HepG2 (cell line): ENCODE results near the gene ERV3-1. TPM values are rescaled to one million over a fixed set of nuclear protein-coding genes. Genes with fewer than 3 reads are reported as not detected.
A peak's percentile ranks its signal among the peaks of the same experiment; 100 is the strongest.

ENCODE experiments used
- ARNT2 ChIP-seq: sonication (generic); formaldehyde crosslinking; IDR thresholded peaks from 2 replicates; pipeline ENCODE4 v1.8.0; 2022; ENCODE audit warnings: mild to moderate bottlenecking, low read depth, missing genetic modification reagents, moderate library complexity
- ARNTL ChIP-seq: sonication (generic); formaldehyde crosslinking; IDR thresholded peaks from 2 replicates; pipeline ENCODE4 v1.4.0; 2020; ENCODE audit warnings: mild to moderate bottlenecking, missing genetic modification reagents
- KDM5B ChIP-seq: sonication (generic); formaldehyde crosslinking; IDR thresholded peaks from 2 replicates; pipeline ENCODE4 v1.4.0; 2020; ENCODE audit warnings: missing genetic modification reagents, mild to moderate bottlenecking, borderline replicate concordance
- MAZ ChIP-seq, 2 experiments: sonication (generic) in 1 of 2; formaldehyde crosslinking in 1 of 2; IDR thresholded peaks; 2 replicates each; pipeline versions ENCODE4 v1.5.0 to v1.6.1; 2012 to 2020; ENCODE audit warnings: low read depth in 2 of 2, mild to moderate bottlenecking in 2 of 2, borderline replicate concordance in 1 of 2, improper control_type of control experiment in 1 of 2, low read length in 1 of 2, missing genetic modification reagents in 1 of 2, moderate library complexity in 1 of 2
- MED13 ChIP-seq: sonication (generic); formaldehyde crosslinking; IDR thresholded peaks from 2 replicates; pipeline ENCODE4 v1.5.0; 2020; ENCODE audit warnings: missing genetic modification reagents
- NFYB ChIP-seq: sonication (generic); formaldehyde crosslinking; IDR thresholded peaks from 2 replicates; pipeline ENCODE4 v1.4.0; 2020; ENCODE audit warnings: missing genetic modification reagents
- RFXANK ChIP-seq: IDR thresholded peaks from 2 replicates; pipeline ENCODE4 v1.6.1; 2016
- THAP7 ChIP-seq: sonication (generic); formaldehyde crosslinking; IDR thresholded peaks from 2 replicates; pipeline ENCODE4 v1.8.1; 2023; ENCODE audit warnings: mild to moderate bottlenecking, missing genetic modification reagents
- ZNF317 ChIP-seq: sonication (generic); formaldehyde crosslinking; IDR thresholded peaks from 2 replicates; pipeline ENCODE4 v1.5.0; 2020; ENCODE audit warnings: mild to moderate bottlenecking, missing genetic modification reagents
- ZNF468 ChIP-seq: sonication (generic); formaldehyde crosslinking; IDR thresholded peaks from 2 replicates; pipeline ENCODE4 v1.8.0; 2022; ENCODE audit warnings: mild to moderate bottlenecking, moderate library complexity, missing genetic modification reagents
- ZNF496 ChIP-seq: sonication (generic); formaldehyde crosslinking; IDR thresholded peaks from 2 replicates; pipeline ENCODE4 v1.8.1; 2023; ENCODE audit warnings: mild to moderate bottlenecking, moderate library complexity, missing genetic modification reagents; ENCODE audit not compliant: insufficient replicate concordance
- ZNF510 ChIP-seq: sonication (generic); formaldehyde crosslinking; IDR thresholded peaks from 2 replicates; pipeline ENCODE4 v1.4.0; 2020; ENCODE audit warnings: low read depth, mild to moderate bottlenecking, missing genetic modification reagents
- ZNF607 ChIP-seq: sonication (generic); formaldehyde crosslinking; IDR thresholded peaks from 2 replicates; pipeline ENCODE4 v1.5.1; 2020; ENCODE audit warnings: missing genetic modification reagents, mild to moderate bottlenecking, borderline replicate concordance
- ZNF746 ChIP-seq: sonication (generic); formaldehyde crosslinking; IDR thresholded peaks from 2 replicates; pipeline ENCODE4 v1.8.0; 2022; ENCODE audit warnings: mild to moderate bottlenecking, missing genetic modification reagents
- ZNF83 ChIP-seq: sonication (generic); formaldehyde crosslinking; IDR thresholded peaks from 2 replicates; pipeline ENCODE4 v1.4.0; 2020; ENCODE audit warnings: missing genetic modification reagents, mild to moderate bottlenecking, borderline replicate concordance
- polyA plus RNA-seq, 8 experiments: library from polyadenylated mRNA; depleted of rRNA in 3 of 8; stranded (reverse) in 7 of 8; unstranded in 1 of 8; fragments of >200 nt; fragmentation: Illumina TruSeq in 4 of 8; extraction: Trizol in 4 of 8; gene quantifications; 2 replicates each; pipeline versions ENCODE4 v1.2.1 to v1.2.3, GENCODE V29; 2011 to 2016; ENCODE audit warnings: low read depth in 4 of 8, missing spikeins in 1 of 8, mixed read lengths in 1 of 8; ENCODE audit not compliant: insufficient read depth in 1 of 8
- total RNA-seq, 5 experiments: library from RNA; depleted of rRNA; stranded (reverse); fragments of >200 nt; fragmentation: Illumina TruSeq; extraction: Trizol; gene quantifications; 2 replicates each; pipeline ENCODE4 v1.2.3, GENCODE V29; 2016; ENCODE audit warnings: low read depth in 1 of 5
- TF ChIP-seq, protein P1 (sequence below): sonication (generic); formaldehyde crosslinking; IDR thresholded peaks from 2 replicates; pipeline ENCODE4 v1.5.1; 2020; ENCODE audit warnings: mild to moderate bottlenecking, moderate library complexity, missing genetic modification reagents
- TF ChIP-seq, protein P2 (sequence below): sonication (generic); formaldehyde crosslinking; conservative IDR thresholded peaks from 2 replicates; pipeline ENCODE4 v1.4.0; 2020; ENCODE audit warnings: missing genetic modification reagents
- TF ChIP-seq, protein P3 (sequence below): sonication (generic); formaldehyde crosslinking; IDR thresholded peaks from 2 replicates; pipeline ENCODE4 v1.4.0; 2020; ENCODE audit warnings: mild to moderate bottlenecking, missing genetic modification reagents
- TF ChIP-seq, protein P4 (sequence below): sonication (generic); formaldehyde crosslinking; IDR thresholded peaks from 2 replicates; pipeline ENCODE4 v1.5.0; 2020; ENCODE audit warnings: missing genetic modification reagents

The ERV3-1 gene
- total and polyA plus RNA-seq, 2 of the 13 experiments (the other 11 are each of a cell fraction or from before 2014, with no cell fraction given) = 20.4 to 86.3 TPM

DNA sequence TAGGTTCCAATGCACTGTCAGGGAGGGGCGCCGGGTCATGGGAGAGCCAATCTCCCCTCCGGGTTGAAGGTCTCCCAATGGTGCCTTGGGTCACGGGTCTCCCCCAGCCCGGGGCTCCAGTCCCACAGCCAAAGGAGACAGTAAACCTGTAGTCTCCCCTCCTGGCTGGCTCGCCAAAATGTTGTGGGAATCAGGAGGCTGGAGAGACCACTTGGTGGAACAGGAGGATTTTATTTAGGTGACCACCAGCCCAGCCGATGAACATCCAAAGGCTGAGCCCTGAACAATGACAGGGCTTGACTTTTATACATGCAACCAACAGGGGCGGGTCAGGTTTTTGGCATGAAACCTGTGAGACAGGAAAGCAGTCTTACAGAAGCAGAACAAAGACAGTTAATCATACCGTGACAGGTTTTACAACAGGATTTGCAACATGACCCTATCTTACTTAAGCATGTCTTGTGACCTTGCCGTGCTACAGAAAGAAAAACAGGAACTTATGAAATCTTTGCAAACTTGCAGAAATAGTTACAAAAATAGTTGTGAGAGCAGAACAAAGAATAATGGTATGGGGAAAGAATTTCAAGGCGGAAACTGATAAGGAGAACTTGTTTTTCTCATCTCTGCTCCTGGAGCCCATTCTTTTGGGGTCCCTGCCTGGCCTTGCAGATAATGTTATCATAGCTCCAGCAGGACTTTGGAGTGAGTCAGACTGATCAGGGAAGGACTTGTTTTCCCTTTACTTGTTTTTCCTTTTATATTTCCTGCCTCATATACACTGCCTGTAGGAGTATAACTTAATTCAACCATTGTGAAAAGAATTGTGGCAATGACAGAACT, 7.1 kb downstream of the ERV3-1 start (continued):
- TF ChIP-seq, protein P1, sequence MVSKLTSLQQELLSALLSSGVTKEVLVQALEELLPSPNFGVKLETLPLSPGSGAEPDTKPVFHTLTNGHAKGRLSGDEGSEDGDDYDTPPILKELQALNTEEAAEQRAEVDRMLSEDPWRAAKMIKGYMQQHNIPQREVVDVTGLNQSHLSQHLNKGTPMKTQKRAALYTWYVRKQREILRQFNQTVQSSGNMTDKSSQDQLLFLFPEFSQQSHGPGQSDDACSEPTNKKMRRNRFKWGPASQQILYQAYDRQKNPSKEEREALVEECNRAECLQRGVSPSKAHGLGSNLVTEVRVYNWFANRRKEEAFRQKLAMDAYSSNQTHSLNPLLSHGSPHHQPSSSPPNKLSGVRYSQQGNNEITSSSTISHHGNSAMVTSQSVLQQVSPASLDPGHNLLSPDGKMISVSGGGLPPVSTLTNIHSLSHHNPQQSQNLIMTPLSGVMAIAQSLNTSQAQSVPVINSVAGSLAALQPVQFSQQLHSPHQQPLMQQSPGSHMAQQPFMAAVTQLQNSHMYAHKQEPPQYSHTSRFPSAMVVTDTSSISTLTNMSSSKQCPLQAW (CRISPR knock-in tag) = no peak
- TF ChIP-seq, protein P2, sequence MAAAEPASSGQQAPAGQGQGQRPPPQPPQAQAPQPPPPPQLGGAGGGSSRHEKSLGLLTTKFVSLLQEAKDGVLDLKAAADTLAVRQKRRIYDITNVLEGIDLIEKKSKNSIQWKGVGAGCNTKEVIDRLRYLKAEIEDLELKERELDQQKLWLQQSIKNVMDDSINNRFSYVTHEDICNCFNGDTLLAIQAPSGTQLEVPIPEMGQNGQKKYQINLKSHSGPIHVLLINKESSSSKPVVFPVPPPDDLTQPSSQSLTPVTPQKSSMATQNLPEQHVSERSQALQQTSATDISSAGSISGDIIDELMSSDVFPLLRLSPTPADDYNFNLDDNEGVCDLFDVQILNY (CRISPR knock-in tag) = no peak
- TF ChIP-seq RFXANK (CRISPR knock-in tag) (peak; percentile 54; the same call in 1 of the 2 replicates), MED13 (peak; percentile 87), ZNF468 (no peak), ZNF746 (no peak; the same call in 1 of the 2 replicates), ZNF83 (CRISPR knock-in tag) (no peak), THAP7 (no peak; the same call in 1 of the 2 replicates), ZNF317 (CRISPR knock-in tag) (no peak), ZNF607 (CRISPR knock-in tag) (peak; percentile 56; the same call in 1 of the 2 replicates), NFYB (CRISPR knock-in tag) (no peak), MAZ (IDR thresholded peaks at IDR 0.05; ENCODE audit: borderline replicate concordance, low read depth, low read length) (no peak), MAZ (CRISPR knock-in tag; IDR thresholded peaks at IDR 0.05; ENCODE audit: low read depth) (no peak), ARNTL (peak; percentile 72; the same call in 1 of the 2 replicates), ZNF496 (no peak), KDM5B (CRISPR knock-in tag) (no peak), ARNT2 (peak; percentile 38; the same call in 1 of the 2 replicates), ZNF510 (CRISPR knock-in tag) (0 out of 2 replicates have a peak, but pooled peaks have one; percentile 48)
- TF ChIP-seq, protein P3, sequence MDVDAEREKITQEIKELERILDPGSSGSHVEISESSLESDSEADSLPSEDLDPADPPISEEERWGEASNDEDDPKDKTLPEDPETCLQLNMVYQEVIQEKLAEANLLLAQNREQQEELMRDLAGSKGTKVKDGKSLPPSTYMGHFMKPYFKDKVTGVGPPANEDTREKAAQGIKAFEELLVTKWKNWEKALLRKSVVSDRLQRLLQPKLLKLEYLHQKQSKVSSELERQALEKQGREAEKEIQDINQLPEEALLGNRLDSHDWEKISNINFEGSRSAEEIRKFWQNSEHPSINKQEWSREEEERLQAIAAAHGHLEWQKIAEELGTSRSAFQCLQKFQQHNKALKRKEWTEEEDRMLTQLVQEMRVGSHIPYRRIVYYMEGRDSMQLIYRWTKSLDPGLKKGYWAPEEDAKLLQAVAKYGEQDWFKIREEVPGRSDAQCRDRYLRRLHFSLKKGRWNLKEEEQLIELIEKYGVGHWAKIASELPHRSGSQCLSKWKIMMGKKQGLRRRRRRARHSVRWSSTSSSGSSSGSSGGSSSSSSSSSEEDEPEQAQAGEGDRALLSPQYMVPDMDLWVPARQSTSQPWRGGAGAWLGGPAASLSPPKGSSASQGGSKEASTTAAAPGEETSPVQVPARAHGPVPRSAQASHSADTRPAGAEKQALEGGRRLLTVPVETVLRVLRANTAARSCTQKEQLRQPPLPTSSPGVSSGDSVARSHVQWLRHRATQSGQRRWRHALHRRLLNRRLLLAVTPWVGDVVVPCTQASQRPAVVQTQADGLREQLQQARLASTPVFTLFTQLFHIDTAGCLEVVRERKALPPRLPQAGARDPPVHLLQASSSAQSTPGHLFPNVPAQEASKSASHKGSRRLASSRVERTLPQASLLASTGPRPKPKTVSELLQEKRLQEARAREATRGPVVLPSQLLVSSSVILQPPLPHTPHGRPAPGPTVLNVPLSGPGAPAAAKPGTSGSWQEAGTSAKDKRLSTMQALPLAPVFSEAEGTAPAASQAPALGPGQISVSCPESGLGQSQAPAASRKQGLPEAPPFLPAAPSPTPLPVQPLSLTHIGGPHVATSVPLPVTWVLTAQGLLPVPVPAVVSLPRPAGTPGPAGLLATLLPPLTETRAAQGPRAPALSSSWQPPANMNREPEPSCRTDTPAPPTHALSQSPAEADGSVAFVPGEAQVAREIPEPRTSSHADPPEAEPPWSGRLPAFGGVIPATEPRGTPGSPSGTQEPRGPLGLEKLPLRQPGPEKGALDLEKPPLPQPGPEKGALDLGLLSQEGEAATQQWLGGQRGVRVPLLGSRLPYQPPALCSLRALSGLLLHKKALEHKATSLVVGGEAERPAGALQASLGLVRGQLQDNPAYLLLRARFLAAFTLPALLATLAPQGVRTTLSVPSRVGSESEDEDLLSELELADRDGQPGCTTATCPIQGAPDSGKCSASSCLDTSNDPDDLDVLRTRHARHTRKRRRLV (CRISPR knock-in tag) = 0 out of 2 replicates have a peak, but pooled peaks have one; percentile 43
- TF ChIP-seq, protein P4, sequence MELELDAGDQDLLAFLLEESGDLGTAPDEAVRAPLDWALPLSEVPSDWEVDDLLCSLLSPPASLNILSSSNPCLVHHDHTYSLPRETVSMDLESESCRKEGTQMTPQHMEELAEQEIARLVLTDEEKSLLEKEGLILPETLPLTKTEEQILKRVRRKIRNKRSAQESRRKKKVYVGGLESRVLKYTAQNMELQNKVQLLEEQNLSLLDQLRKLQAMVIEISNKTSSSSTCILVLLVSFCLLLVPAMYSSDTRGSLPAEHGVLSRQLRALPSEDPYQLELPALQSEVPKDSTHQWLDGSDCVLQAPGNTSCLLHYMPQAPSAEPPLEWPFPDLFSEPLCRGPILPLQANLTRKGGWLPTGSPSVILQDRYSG = no peak
